ENCODE results near the gene MAN2A2.

- TF ChIP-seq CTCF (IDR thresholded peaks at IDR 0.05) (no peak), EP300 (IDR thresholded peaks at IDR 0.05) (no peak), POLR2AphosphoS5 (IDR thresholded peaks at IDR 0.05) (no peak), POLR2A (IDR thresholded peaks at IDR 0.05; ENCODE audit: low read depth) (no peak)
These were observed 3.2 kb downstream of the MAN2A2 start for GRCh38 chr15:90906181-90906849.

Measured in esophagus muscularis mucosa (tissue), 4 donors.